OCI-M1 (cell line): ENCODE results near the gene PLCB1.
"Not testable (repeated sequence)": the region's sequence is repeated elsewhere in the genome, so short reads cannot be mapped to it uniquely, and the experiment has no call there.

Source experiments
- DNase-seq: peaks from one replicate; lab custom pipeline; 2025; lab: John Stamatoyannopoulos, UW

PLCB1 gene

GRCh38 chr20:8443464-8444072 is 311.5 kb downstream of the PLCB1 start:
- DNase-seq: no peak

GRCh38 chr20:8447262-8448120 is 315.4 kb downstream of the PLCB1 start:
- DNase-seq: no peak

GRCh38 chr20:8449123-8449522 is 317.1 kb downstream of the PLCB1 start:
- no peak for DNase-seq

- peak; percentile 38 for DNase-seq
Measured at GRCh38 chr20:8454137-8454712, 322.2 kb downstream of the PLCB1 start.

- DNase-seq: no peak
Measured at GRCh38 chr20:8456765-8457164, 324.7 kb downstream of the PLCB1 start.

- peak; percentile 26 for DNase-seq
Measured at GRCh38 chr20:8457978-8458377, 325.9 kb downstream of the PLCB1 start.

- DNase-seq: no peak
Measured at GRCh38 chr20:8461186-8461585, 329.1 kb downstream of the PLCB1 start.

GRCh38 chr20:8464368-8464767 is 332.3 kb downstream of the PLCB1 start:
- DNase-seq: no peak

GRCh38 chr20:8466781-8467180 is 334.7 kb downstream of the PLCB1 start:
- not testable (repeated sequence) for DNase-seq

- DNase-seq: no peak
Measured at GRCh38 chr20:8470156-8470555, 338.1 kb downstream of the PLCB1 start.

- no peak for DNase-seq
Measured at GRCh38 chr20:8471465-8471864, 339.4 kb downstream of the PLCB1 start.

- DNase-seq: no peak
Measured at GRCh38 chr20:8473459-8473858, 341.4 kb downstream of the PLCB1 start.

GRCh38 chr20:8474027-8474668 is 342.1 kb downstream of the PLCB1 start:
- no peak for DNase-seq

GRCh38 chr20:8476021-8476420 is 344.0 kb downstream of the PLCB1 start:
- DNase-seq: no peak

- DNase-seq: no peak
Measured at GRCh38 chr20:8480597-8480996, 348.5 kb downstream of the PLCB1 start.

GRCh38 chr20:8487696-8488095 is 355.6 kb downstream of the PLCB1 start:
- no peak for DNase-seq

GRCh38 chr20:8489094-8489883 is 357.2 kb downstream of the PLCB1 start:
- DNase-seq: no peak

GRCh38 chr20:8490076-8490830 is 358.2 kb downstream of the PLCB1 start:
- no peak for DNase-seq

GRCh38 chr20:8492173-8492572 is 360.1 kb downstream of the PLCB1 start:
- no peak for DNase-seq

- DNase-seq: no peak
Measured at GRCh38 chr20:8498571-8498970, 366.5 kb downstream of the PLCB1 start.

- no peak for DNase-seq
Measured at GRCh38 chr20:8504030-8504429, 372.0 kb downstream of the PLCB1 start.
